DOHH2 (cell line): Measurements from ENCODE around the gene RBPJ.
A peak's percentile ranks its signal among the peaks of the same experiment; 100 is the strongest.

Source experiments
- H3F3A ChIP-seq: fragments of 200-600 bp; sonication (generic), shearing (Covaris generic); 2 replicates; pipeline ENCODE4 v1.6.0; 2016; ENCODE audit warnings: antibody characterized with exemption, mild to moderate bottlenecking; ENCODE audit not compliant: control insufficient read depth, insufficient read depth
- H3K27ac ChIP-seq: fragments of 200-600 bp; sonication (generic); 2 replicates; pipeline ENCODE4 v1.5.1; 2014; ENCODE audit warnings: low read depth, mild to moderate bottlenecking, low read length, moderate library complexity
- H3K27me3 ChIP-seq: fragments of 200-600 bp; sonication (generic); 2 replicates; pipeline ENCODE4 v1.6.1; 2014; ENCODE audit warnings: mild to moderate bottlenecking, low read length, mixed read lengths; ENCODE audit not compliant: control insufficient read depth
- H3K36me3 ChIP-seq: fragments of 200-600 bp; sonication (generic); 2 replicates; pipeline ENCODE4 v1.6.1; 2014; ENCODE audit warnings: mild to moderate bottlenecking, low read length, moderate library complexity, mixed read lengths; ENCODE audit not compliant: control insufficient read depth
- H3K4me1 ChIP-seq: fragments of 200-600 bp; sonication (generic); 2 replicates; pipeline ENCODE4 v1.6.1; 2014; ENCODE audit warnings: mild to moderate bottlenecking, low read length, mixed read lengths; ENCODE audit not compliant: control insufficient read depth
- H3K4me2 ChIP-seq: fragments of 200-600 bp; sonication (generic); 2 replicates; pipeline ENCODE4 v1.6.0; 2014; ENCODE audit warnings: mild to moderate bottlenecking, low read length, moderate library complexity
- H3K4me3 ChIP-seq: fragments of 200-600 bp; sonication (generic); 2 replicates; pipeline ENCODE4 v1.5.1; 2014; ENCODE audit warnings: mild to moderate bottlenecking, low read length, mixed read lengths
- H3K79me2 ChIP-seq: fragments of 200-600 bp; sonication (generic); 2 replicates; pipeline ENCODE4 v1.6.1; 2014; ENCODE audit warnings: mild to moderate bottlenecking, low read length, mixed read lengths; ENCODE audit not compliant: control insufficient read depth
- H3K9me2 ChIP-seq: fragments of 200-600 bp; sonication (generic); replicated peaks from 2 replicates; pipeline ENCODE4 v1.6.1; 2014; ENCODE audit warnings: mild to moderate bottlenecking, low read length, mixed read lengths; ENCODE audit not compliant: control insufficient read depth
- H3K9me3 ChIP-seq: fragments of 200-600 bp; sonication (generic); 2 replicates; pipeline ENCODE4 v1.6.1; 2014; ENCODE audit warnings: antibody characterized with exemption, low read length, mixed read lengths; ENCODE audit not compliant: control insufficient read depth, insufficient read depth
- H4K20me1 ChIP-seq: fragments of 200-600 bp; sonication (generic); 2 replicates; pipeline ENCODE4 v1.6.0; 2014; ENCODE audit warnings: low read depth, mild to moderate bottlenecking, antibody characterized with exemption, low read length, moderate library complexity; ENCODE audit not compliant: control insufficient read depth, insufficient read depth
- CTCF ChIP-seq: fragments of 200-600 bp; sonication (generic); IDR thresholded peaks from one replicate; pipeline ENCODE4 v1.5.1; 2014; ENCODE audit warnings: antibody characterized with exemption, mild to moderate bottlenecking, low read depth, low read length; ENCODE audit not compliant: poor library complexity, severe bottlenecking
- EZH2phosphoT487 ChIP-seq: fragments of 200-600 bp; sonication (generic); IDR thresholded peaks from 2 replicates; pipeline ENCODE4 v1.6.1; 2017; ENCODE audit warnings: borderline replicate concordance, mild to moderate bottlenecking, antibody characterized with exemption, low read length, moderate library complexity, mixed read lengths

Gene RBPJ

DNA sequence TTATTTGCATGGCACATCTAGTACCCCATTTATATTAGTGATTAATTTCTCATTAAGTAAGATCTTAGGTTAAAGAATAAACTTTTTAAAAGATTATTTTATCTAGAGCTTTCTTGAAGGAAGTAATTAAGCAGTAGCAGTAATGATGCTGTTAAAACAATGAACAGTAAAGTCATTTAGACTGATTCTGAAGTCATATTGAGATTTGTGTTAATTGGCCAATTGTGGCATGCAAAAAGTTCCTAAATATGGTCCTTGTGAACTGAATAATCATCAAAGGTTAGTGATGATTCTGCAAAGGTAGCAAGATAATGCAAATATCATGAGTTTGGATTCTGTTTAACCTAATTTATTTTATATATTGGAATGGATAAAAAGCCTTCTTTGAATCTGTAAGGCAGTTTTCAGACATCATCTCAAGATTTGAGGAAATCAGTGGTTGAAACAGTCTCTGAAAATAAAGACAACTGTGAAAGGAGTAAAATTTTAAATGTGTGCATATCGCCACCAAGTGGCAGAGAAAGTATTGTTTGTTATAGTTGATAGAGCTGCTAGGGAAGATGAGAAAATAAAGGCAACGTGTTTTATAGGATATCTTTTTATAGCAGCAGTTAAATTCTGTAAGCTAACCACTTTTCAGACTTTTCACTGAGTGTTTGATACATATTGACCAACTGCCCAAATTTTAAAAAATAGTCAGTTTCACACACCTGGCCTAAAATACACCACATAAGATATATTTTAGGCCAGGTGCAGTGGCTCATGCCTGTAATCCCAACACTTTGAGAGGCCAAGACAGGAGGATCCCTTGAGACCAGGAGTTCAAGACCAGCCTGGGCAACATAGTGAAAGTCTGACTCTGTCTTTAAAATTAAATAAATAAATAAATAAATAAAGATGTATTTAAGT is 89.8 kb downstream of the RBPJ start:
- H3K79me2 ChIP-seq: no peaks in the 10 kb centered on the region
- H4K20me1 ChIP-seq: no peaks in the 10 kb centered on the region
- TF ChIP-seq EZH2phosphoT487: no peak
- TF ChIP-seq CTCF: peak; percentile 72
- H3K27me3 ChIP-seq: no peaks in the 10 kb centered on the region
- no peak overlapping the region for H3K27ac ChIP-seq
- H3K4me2 ChIP-seq: no peak overlapping the region
- peaks cover 6% of the 10 kb centered on the region; the same call in 1 of the 2 replicates for H3K9me3 ChIP-seq
- H3F3A ChIP-seq: peaks cover 6% of the 10 kb centered on the region
- peaks cover 29% of the 10 kb centered on the region for H3K36me3 ChIP-seq
- H3K9me2 ChIP-seq: no peaks in the 10 kb centered on the region
- H3K4me1 ChIP-seq: peaks cover 8% of the 10 kb centered on the region
- no peak overlapping the region for H3K4me3 ChIP-seq

DNA sequence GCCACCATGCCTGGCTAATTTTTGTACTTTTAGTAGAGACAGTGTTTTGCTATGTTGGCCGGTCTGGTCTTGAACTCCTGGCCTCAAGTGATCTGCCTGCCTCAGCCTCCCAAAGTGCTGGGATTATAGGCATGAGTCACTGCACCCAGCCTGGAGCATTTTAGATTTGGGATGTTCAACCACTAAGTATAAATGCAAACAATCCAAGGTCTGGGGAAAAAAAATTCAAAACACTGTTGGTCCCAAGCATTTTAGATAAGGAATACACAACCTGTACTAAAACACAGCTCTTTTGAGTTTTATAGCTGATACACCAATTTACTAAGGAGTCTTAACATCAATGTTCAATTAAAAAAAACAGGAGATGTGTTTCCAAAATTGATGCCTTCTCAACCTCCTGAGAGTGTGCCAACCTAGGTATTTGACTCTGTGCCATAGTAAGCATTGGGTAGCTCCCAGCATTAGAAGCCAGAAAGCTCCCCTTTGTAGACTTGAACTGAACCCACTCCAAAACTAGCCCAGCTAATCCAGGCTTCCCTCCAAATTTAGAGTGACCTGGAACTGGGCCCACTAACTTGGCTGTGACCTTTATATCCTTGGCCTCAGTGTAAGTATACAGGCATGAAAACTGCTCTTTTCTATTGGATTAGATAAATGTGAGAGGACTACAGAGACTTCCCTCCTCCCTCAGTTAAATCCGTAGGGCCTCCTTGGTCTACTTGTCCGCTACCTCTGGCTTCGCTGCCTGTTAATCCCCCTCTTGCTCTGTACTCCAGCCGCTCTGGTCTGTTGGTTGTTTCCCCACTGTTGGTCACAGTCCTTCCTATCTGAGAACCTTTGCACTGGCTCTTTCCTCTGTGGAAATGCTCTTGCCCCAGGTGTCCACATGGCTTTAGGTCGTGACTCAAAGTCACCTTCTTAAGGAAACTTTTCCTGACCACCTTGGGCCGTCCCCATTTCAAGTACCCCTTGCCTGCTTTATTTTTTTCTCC is 91.9 kb downstream of the RBPJ start:
- Histone ChIP-seq H3K9me3 (no peaks in the 10 kb centered on the region), H3K4me2 (no peak overlapping the region), H4K20me1 (no peaks in the 10 kb centered on the region), H3K27ac (no peak overlapping the region), H3F3A (peaks cover 6% of the 10 kb centered on the region), H3K36me3 (peaks cover 15% of the 10 kb centered on the region), H3K4me1 (peaks cover 8% of the 10 kb centered on the region), H3K4me3 (no peak overlapping the region), H3K79me2 (no peaks in the 10 kb centered on the region), H3K27me3 (no peaks in the 10 kb centered on the region), H3K9me2 (no peaks in the 10 kb centered on the region)
- no peak for TF ChIP-seq EZH2phosphoT487
- TF ChIP-seq CTCF: no peak

DNA sequence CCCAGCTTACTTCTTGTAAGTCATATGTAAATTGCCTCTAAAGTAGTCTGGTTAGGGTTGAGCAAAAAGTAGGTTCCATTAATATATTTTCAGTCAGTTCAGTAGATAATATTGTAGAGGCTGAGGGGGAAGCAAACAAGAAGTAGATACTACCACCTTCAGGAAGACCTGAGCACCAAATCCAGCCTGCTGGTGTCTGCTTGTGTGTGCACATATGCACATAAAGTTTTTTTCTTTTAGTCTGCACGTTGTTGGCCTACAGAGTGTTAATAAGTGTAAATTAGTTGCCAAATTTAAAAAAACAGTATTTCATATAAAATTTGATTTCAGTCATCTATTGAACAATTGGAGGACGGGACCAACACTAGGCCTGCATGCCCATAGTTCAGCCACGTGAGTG is 92.8 kb downstream of the RBPJ start:
- H3K79me2 ChIP-seq: no peaks in the 10 kb centered on the region
- H3K9me3 ChIP-seq: no peaks in the 10 kb centered on the region
- H3K9me2 ChIP-seq: no peaks in the 10 kb centered on the region
- no peak overlapping the region for H3K27ac ChIP-seq
- H4K20me1 ChIP-seq: no peaks in the 10 kb centered on the region
- H3F3A ChIP-seq: peaks cover 6% of the 10 kb centered on the region
- no peak for TF ChIP-seq CTCF
- no peak for TF ChIP-seq EZH2phosphoT487
- H3K4me2 ChIP-seq: no peak overlapping the region
- peaks cover 15% of the 10 kb centered on the region for H3K36me3 ChIP-seq
- no peak overlapping the region for H3K4me3 ChIP-seq
- H3K27me3 ChIP-seq: no peaks in the 10 kb centered on the region
- H3K4me1 ChIP-seq: peaks cover 8% of the 10 kb centered on the region
